ENCODE results near the gene CIITA. TPM values are rescaled to one million over a fixed set of nuclear protein-coding genes. Genes with fewer than 3 reads are reported as not detected.

The CIITA gene
- total and polyA plus RNA-seq, 2 experiments from 2014 or later = 0.09 TPM; not detected in 1

GRCh38 chr16:10831894-10832886 lies 44.8 kb upstream of the CIITA start:
- Histone ChIP-seq H3K9me2 (ENCODE audit: insufficient read depth) (no peaks in the 10 kb centered on the region), H3K9me3 (ENCODE audit: low read depth) (no peaks in the 10 kb centered on the region), H3K79me2 (ENCODE audit: insufficient read depth) (no peaks in the 10 kb centered on the region), H3F3A (ENCODE audit: insufficient read depth) (peaks cover 14% of the 10 kb centered on the region), H2AFZ (no peak overlapping the region), H3K36me3 (ENCODE audit: low read depth) (no peaks in the 10 kb centered on the region), H3K4me1 (ENCODE audit: insufficient read depth) (peaks cover 23% of the 10 kb centered on the region), H3K9ac (no peak overlapping the region), H4K20me1 (ENCODE audit: insufficient read depth) (no peaks in the 10 kb centered on the region), H3K4me2 (ENCODE audit: unreplicated experiment) (no peak overlapping the region), H3K27ac (no peak overlapping the region), H3K4me3 (no peak overlapping the region), H3K27me3 (replicated peaks; ENCODE audit: insufficient read depth) (peaks cover 4% of the 10 kb centered on the region)
- WGBS, 2 experiments (ENCODE audit: low coverage in 1 of 2, low lambda C conversion rate in 2 of 2, missing lambda C conversion rate in 2 of 2) = 57 to 60% methylated on average over 10 of the region's 10 CpGs
- TF ChIP-seq EZH2phosphoT487 (IDR thresholded peaks at IDR 0.05; ENCODE audit: insufficient read depth, low read depth) (no peak), EZH2 (IDR thresholded peaks at IDR 0.05; ENCODE audit: insufficient read depth, poor library complexity, severe bottlenecking) (no peak)
- in situ Hi-C loops (cut with MboI) = no loop called here
- no peak for DNase-seq

- in situ Hi-C loops (cut with MboI) = no loop called here
Observed at GRCh38 chr16:10833271-10833670, 43.7 kb upstream of the CIITA start.

DNA sequence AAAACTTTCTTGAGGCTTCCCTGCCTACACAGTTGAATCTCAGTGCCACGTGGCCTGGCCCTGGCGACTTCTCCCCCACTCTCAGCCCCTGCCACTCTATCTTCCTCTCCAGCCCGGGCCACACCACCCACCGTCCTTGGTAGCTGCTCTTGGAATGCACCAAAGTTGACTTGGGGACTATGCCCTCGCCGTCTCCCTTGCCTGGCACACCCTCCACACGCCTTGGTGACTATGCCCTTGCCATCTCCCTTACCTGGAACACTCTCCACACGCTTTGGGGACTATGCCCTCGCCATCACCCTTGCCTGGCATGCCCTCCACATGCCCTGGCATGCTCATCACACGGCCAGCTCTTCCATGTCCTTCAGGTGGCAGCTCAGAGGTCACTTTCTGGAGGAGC lies 42.9 kb upstream of the CIITA start:
- Histone ChIP-seq H3K36me3 (ENCODE audit: low read depth) (no peaks in the 10 kb centered on the region), H3K9ac (no peak overlapping the region), H3F3A (ENCODE audit: insufficient read depth) (peaks cover 9% of the 10 kb centered on the region), H2AFZ (no peak overlapping the region), H3K79me2 (ENCODE audit: insufficient read depth) (no peaks in the 10 kb centered on the region), H3K4me2 (ENCODE audit: unreplicated experiment) (no peak overlapping the region), H3K4me3 (no peak overlapping the region), H3K27me3 (replicated peaks; ENCODE audit: insufficient read depth) (peaks cover 9% of the 10 kb centered on the region), H3K27ac (no peak overlapping the region), H4K20me1 (ENCODE audit: insufficient read depth) (no peaks in the 10 kb centered on the region), H3K9me2 (ENCODE audit: insufficient read depth) (no peaks in the 10 kb centered on the region), H3K9me3 (ENCODE audit: low read depth) (no peaks in the 10 kb centered on the region), H3K4me1 (ENCODE audit: insufficient read depth) (peaks cover 4% of the 10 kb centered on the region)
- no peak for TF ChIP-seq EZH2phosphoT487 (IDR thresholded peaks at IDR 0.05; ENCODE audit: insufficient read depth, low read depth)
- TF ChIP-seq EZH2 (IDR thresholded peaks at IDR 0.05; ENCODE audit: insufficient read depth, poor library complexity, severe bottlenecking) = no peak
- in situ Hi-C loops (cut with MboI) = no loop called here
- no peak for DNase-seq
- 57 to 69% methylated on average over 10 of the region's 10 CpGs for WGBS, 2 experiments (ENCODE audit: low coverage in 1 of 2, low lambda C conversion rate in 2 of 2, missing lambda C conversion rate in 2 of 2)

More at GRCh38 chr16:10833271-10833670, 43.7 kb upstream of the CIITA start:
- no peaks in the 10 kb centered on the region for H3K79me2 ChIP-seq (ENCODE audit: insufficient read depth)
- H3K27ac ChIP-seq = no peak overlapping the region
- peaks cover 12% of the 10 kb centered on the region for H3K4me1 ChIP-seq (ENCODE audit: insufficient read depth)
- no peaks in the 10 kb centered on the region for H3K36me3 ChIP-seq (ENCODE audit: low read depth)
- H4K20me1 ChIP-seq (ENCODE audit: insufficient read depth) = no peaks in the 10 kb centered on the region
- H3K4me2 ChIP-seq (ENCODE audit: unreplicated experiment) = no peak overlapping the region
- H3K9me2 ChIP-seq (ENCODE audit: insufficient read depth) = no peaks in the 10 kb centered on the region
- no peak overlapping the region for H2AFZ ChIP-seq
- no peak overlapping the region for H3K4me3 ChIP-seq
- no peak overlapping the region for H3K9ac ChIP-seq
- DNase-seq = no peak
- TF ChIP-seq EZH2phosphoT487 (IDR thresholded peaks at IDR 0.05; ENCODE audit: insufficient read depth, low read depth) (no peak), EZH2 (IDR thresholded peaks at IDR 0.05; ENCODE audit: insufficient read depth, poor library complexity, severe bottlenecking) (no peak)
- H3F3A ChIP-seq (ENCODE audit: insufficient read depth) = peaks cover 12% of the 10 kb centered on the region
- H3K9me3 ChIP-seq (ENCODE audit: low read depth) = no peaks in the 10 kb centered on the region
- H3K27me3 ChIP-seq (replicated peaks; ENCODE audit: insufficient read depth) = peaks cover 5% of the 10 kb centered on the region
- WGBS, 2 experiments (ENCODE audit: low coverage in 1 of 2, low lambda C conversion rate in 2 of 2, missing lambda C conversion rate in 2 of 2) = 72 to 88% methylated on average over 5 of the region's 5 CpGs

GRCh38 chr16:10834766-10835165 lies 42.2 kb upstream of the CIITA start:
- no peaks in the 10 kb centered on the region for H3K9me2 ChIP-seq (ENCODE audit: insufficient read depth)
- H2AFZ ChIP-seq = no peak overlapping the region
- TF ChIP-seq EZH2phosphoT487 (IDR thresholded peaks at IDR 0.05; ENCODE audit: insufficient read depth, low read depth) (no peak), EZH2 (IDR thresholded peaks at IDR 0.05; ENCODE audit: insufficient read depth, poor library complexity, severe bottlenecking) (no peak)
- WGBS, 2 experiments (ENCODE audit: low coverage in 1 of 2, low lambda C conversion rate in 2 of 2, missing lambda C conversion rate in 2 of 2) = 35 to 48% methylated on average over 1 of the region's 1 CpG
- no peaks in the 10 kb centered on the region for H3K79me2 ChIP-seq (ENCODE audit: insufficient read depth)
- no peak overlapping the region for H3K9ac ChIP-seq
- no peak overlapping the region for H3K27ac ChIP-seq
- in situ Hi-C loops (cut with MboI) = no loop called here
- no peak for DNase-seq
- H3K4me1 ChIP-seq (ENCODE audit: insufficient read depth) = no peaks in the 10 kb centered on the region
- no peak overlapping the region for H3K4me3 ChIP-seq
- no peak overlapping the region for H3K4me2 ChIP-seq (ENCODE audit: unreplicated experiment)
- peaks cover 15% of the 10 kb centered on the region for H3K27me3 ChIP-seq (replicated peaks; ENCODE audit: insufficient read depth)
- H3K9me3 ChIP-seq (ENCODE audit: low read depth) = no peaks in the 10 kb centered on the region
- 0 out of 2 replicates have a peak, but pooled peaks cover 4% of the 10 kb centered on the region for H3F3A ChIP-seq (ENCODE audit: insufficient read depth)
- no peaks in the 10 kb centered on the region for H4K20me1 ChIP-seq (ENCODE audit: insufficient read depth)
- no peaks in the 10 kb centered on the region for H3K36me3 ChIP-seq (ENCODE audit: low read depth)

Measured in GM23248 (cell line).